HG02938 (cell line): ENCODE measurements around the gene RFX5.
"Not testable (repeated sequence)": the region's sequence is repeated elsewhere in the genome, so short reads cannot be mapped to it uniquely, and the experiment has no call there.

ENCODE experiments used
- ATAC-seq: cut with Tn5 transposase; IDR thresholded peaks from one replicate; pipeline ENCODE4 v1.9.1; 2021; ENCODE audit warnings: mild to moderate bottlenecking, moderate library complexity; ENCODE audit not compliant: unreplicated experiment

The RFX5 gene

DNA sequence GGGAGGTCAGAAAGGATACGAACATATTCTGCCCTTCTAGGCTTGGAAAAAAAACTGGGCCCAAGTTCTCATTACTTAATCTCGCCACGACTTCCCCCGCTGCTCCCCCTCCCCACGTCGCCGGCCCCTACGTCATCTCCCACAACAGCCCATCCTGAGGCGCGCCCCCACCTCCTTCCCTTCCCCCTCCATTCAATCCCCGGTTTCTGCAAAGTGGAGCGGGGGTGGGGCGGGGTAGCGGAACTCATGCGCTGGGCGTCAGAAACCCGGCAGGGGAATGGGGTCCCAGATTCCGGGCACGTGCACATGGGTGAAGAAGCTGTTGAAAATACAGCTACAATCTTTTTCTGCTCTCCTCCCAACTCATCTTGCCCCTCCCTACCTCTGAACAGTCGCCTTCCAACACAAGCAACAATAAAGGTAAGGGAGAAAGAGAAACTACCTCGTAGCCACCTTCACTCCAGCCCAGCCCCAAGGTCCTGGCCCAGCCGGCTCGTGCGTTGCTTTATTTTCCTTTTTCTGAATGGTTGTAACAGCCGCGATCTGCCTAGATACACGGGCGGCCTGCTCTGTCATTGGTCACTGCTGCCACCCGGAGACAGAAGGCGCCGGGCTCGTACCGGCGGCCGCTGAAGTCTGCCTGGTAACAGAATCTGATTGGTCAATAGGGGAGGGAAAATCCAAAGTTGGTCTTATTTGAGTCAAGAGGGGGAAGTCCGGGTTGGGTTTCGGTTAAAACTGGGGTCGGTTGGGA lies at the start of gene RFX5:
TSS of gene RFX5 (minus strand) at position 484 of the 754 bp plus-strand sequence. CDS start 932 bp downstream, outside the sequence.
- ATAC-seq = peak; percentile 93

DNA sequence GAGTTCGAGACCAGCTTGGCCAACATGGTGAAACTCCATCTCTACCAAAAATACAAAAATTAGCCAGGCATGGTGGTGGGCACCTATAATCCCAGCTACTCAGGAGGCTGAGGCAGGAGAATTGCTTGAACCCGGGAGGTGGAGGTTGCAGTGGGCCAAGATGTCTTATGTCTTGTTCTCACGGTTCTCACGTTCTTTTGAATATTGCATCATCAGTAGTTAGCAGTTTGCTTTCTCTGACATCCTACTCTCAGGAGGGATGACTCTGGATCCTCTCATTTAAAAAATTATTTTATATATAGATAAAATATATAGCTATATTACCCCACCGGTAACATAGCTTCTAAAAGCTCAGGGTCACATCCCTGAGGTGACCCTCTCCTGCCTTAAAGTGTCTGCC lies 49.2 kb upstream of the RFX5 start:
- ATAC-seq = not testable (repeated sequence)

DNA sequence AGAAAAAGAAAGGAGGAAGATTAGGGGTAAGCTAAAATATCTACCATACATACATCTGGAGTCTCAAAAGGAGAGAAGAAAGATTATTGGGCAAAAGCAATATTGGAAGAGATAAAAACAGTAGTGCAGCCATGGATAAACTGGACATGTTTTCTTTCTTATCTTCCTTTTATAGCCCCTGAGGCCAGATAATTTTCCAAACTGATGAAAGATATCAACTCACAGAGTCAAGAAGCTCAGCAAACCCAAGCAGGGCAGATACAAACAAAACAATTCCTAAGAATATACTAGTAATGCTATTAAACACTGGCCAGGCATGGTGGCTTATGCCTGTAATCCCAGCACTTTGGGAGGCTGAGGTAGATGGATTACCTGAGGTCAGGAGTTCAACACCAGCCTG lies 46.5 kb upstream of the RFX5 start:
- no peak for ATAC-seq

GRCh38 chr1:151391079-151391563 lies 44.1 kb upstream of the RFX5 start:
- no peak for ATAC-seq

DNA sequence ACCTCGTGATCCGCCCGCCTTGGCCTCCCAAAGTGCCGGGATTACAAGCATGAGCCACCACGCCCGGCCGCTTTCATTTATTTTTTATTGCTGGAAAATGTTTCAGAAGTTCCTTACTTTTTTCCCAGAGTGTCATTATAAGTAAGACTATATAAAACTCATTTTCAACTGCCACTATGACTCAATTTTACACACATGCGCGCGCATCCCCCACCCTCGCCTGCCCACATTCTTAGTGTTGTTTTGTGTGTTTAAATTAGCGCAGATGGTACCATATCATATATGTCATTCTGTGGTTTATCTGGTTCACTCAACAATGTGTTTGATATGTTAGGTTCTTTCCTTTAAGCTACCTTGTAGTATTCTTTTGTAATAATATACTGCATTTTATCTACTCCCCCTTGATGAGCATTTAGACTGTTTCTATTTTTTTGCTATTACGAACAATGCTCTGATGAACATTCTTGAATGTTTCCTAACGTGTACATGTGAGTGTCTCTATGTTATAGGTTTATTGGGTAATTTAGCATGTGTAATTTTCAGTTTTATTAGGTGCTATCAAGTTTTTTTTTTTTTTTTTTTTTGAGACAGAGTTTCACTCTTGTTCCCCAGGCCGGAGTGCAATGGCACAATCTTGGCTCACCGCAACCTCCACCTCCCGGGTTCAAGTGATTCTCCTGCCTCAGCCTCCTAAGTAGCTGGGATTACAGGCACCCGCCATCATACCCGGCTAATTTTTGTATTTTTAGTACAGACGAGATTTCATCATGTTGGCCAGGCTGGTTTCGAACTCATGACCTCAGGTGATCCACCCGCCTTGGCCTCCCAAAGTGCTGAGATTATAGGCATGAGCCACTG lies 43.4 kb upstream of the RFX5 start:
- ATAC-seq = not testable (repeated sequence)

DNA sequence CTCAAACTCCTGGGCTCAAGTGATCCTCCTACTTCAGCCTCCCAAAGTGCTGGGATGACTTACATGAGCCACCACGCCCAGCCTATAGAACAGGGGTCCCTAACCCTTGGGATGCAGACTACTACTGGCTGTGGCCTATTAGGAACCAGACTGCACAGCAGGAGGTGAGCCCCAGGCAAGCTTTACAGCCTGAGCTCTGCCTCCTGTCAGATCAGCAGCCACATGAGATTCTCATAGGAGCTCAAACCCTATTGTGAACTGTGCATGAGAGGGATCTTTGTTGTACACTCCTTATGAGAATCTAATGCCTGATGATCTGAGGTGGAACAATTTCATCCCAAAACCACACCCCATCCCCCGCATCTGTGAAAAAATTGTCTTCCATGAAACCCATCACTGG lies 39.0 kb upstream of the RFX5 start:
- ATAC-seq = no peak

DNA sequence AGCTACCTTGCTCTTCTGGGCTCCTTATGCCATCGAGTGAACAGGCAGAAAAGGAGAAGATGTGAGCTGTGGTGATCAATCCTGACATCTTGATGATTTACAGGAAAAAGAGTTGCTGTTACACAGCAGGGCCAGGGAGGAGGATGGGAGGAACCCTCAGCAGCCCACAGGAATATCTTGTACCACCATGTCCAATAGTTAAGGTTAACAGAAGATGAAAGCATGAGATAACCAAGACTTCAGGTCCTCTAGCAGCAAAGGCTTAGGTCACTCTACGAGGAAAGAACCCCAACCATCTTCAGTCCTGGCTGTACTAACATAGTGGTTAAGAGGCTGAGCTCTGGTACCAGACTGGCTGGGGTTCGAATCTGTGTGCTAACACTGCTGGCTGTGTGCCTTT lies 37.5 kb upstream of the RFX5 start:
- ATAC-seq = no peak

GRCh38 chr1:151377150-151377884 lies 30.3 kb upstream of the RFX5 start:
- ATAC-seq = no peak

- no peak for ATAC-seq
Measured at GRCh38 chr1:151373196-151373595, 26.1 kb upstream of the RFX5 start.

DNA sequence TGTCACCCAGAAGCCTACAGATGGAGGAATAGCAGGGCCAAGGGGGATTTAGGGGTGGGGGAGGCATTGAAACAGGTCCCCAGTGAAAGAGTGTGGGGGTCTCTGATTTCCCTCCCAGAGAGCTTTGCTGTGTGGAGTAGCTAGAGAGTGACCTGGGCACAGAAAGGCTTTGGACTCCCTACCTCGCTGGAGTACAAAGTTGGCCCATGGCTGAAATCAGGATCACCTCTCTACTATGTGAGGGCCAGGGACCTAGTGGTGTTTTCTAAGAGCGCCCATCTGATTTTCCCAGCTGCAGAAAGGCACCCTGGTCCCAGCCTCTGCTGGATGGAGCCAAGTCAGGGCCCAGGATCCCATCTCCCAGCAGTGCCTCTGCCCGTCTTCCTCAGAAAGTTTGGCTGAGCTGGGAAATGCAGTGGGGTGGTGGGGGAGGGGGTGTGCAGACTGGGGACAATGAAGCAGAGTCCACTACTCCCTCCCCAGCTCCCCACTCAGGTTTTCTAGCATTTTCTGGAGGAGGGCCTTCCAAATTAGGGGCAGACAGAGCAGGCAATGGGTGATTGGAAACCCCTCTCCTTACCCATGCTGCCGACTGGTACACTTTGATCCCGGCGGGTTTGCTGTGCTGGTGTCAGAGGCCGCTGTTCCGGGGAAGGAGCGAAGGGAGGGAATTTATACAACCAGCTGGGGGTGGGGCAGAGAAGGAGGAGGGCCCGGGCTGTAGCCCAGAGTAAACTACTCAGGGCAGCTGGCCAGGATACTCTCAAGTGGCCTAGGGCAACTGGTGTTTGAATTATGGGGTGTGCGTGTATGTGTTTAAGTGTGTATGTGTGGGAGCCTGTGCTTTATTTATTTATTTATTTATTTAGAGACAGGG lies 25.2 kb upstream of the RFX5 start, which contains the start of gene SELENBP1:
TSS of gene SELENBP1 (minus strand) at position 648 of the 877 bp plus-strand sequence. CDS start at position 584, 64 bp downstream.
- no peak for ATAC-seq

DNA sequence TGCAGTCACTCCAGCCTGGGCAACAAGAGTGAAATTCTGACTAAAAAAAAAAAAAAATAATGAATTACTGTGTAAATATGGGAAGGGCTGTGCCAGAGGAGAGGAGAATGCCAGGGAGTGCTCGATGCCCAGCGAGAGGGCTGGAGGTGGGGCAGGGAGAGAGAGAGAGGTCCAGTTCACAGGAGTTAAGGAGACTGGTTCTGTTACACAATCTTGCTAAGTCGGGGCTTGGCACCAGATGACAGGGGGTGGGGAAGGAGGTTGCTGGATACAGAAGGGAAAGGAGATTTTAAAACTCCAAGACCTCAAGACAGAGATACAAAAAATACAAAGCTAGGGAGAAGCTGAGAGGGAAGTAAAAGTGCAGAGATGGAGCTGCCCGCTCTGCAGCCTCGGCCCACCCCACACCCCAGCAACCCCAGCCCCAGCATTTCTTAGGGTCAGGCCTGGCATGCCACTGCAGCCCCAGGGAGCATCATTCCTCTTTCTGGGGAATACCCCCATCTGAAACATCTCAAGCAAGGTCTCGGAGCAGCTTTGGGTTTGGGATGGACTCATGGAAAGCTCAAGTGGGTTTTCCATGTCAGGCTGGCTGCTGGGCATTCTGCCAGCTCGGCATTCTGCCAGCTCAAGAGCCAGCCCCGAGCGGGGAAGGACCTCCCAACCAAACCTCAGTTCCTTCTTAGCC lies 24.5 kb upstream of the RFX5 start:
- ATAC-seq = no peak

- no peak for ATAC-seq
Measured at GRCh38 chr1:151370211-151370911, 23.3 kb upstream of the RFX5 start.

GRCh38 chr1:151369621-151370048 lies 22.6 kb upstream of the RFX5 start:
- ATAC-seq = no peak

DNA sequence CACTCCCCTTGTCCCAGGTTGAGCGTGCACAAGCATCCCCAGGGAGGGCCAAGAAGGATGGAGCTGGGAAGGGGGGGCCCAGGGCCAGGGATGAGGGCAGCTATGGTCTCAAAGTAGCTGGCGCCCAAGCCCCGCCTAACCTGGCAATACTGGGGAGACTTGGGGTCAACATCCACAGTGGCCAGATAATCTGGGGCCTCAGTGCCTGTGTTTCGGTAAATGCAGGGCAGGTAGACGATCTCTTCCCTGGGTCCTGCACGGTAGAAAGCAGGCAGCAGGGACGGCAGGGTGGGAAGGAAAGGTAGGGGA lies 22.2 kb upstream of the RFX5 start:
- ATAC-seq = no peak

- no peak for ATAC-seq
Measured at GRCh38 chr1:151368393-151369301, 21.6 kb upstream of the RFX5 start.

- no peak for ATAC-seq
Measured at GRCh38 chr1:151367658-151368392, 20.8 kb upstream of the RFX5 start.

DNA sequence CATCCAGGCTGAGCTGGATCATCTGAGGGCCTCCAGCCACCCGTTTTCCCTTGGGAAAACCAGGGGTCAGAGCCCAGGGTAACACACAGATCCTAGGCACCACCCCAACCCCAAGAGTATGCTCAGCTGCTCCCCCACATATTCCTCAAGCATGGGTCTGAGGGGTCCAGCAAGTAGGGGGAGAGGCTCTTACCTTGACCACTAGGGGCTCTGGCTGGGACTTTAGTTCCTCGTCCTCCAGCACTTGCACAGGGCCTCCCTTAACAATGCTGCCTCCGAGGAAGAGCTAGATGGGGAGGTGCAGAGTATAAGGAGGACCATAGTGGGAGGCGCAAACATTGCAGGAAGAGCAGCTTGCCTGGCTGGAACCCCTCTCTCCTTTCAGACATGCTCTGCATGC lies 17.9 kb upstream of the RFX5 start:
- no peak for ATAC-seq
